NCI-H146 treated with DMSO at 0.1 percent for 48 hours (cell line): ENCODE data around the gene EVA1A.

ENCODE experiments used
- DNase-seq: peaks from one replicate; lab custom pipeline; 2025; ENCODE audit not compliant: unreplicated experiment; lab: John Stamatoyannopoulos, UW

Gene EVA1A

GRCh38 chr2:75456111-75456510, 104.6 kb downstream of the EVA1A start:
- DNase-seq: no peak

GRCh38 chr2:75454241-75454620, 106.5 kb downstream of the EVA1A start:
- DNase-seq: no peak

- DNase-seq: no peak
Measured at GRCh38 chr2:75453384-75454240, 107.1 kb downstream of the EVA1A start.

GRCh38 chr2:75450068-75450467, 110.7 kb downstream of the EVA1A start:
- no peak for DNase-seq

- DNase-seq: no peak
Measured at GRCh38 chr2:75447176-75447575, 113.6 kb downstream of the EVA1A start.
